Thoracic aorta endothelial cell (primary cell): ENCODE results near the gene P2RY10. TPM values are rescaled to one million over a fixed set of nuclear protein-coding genes. Genes with fewer than 3 reads are reported as not detected.

Source experiments
- total RNA-seq: library from RNA; depleted of rRNA; stranded (reverse); fragments of >200 nt; gene quantifications from 2 replicates; pipeline ENCODE4 v1.2.3, GENCODE V29; 2012

P2RY10 gene
- total RNA-seq = not detected in 2 replicates

GRCh38 chrX:78945186-78945912 is at the start of gene P2RY10:
TSS of gene P2RY10 (plus strand) at chrX:78945391. CDS start at chrX:78960521, 15,130 bp downstream.

Other genes starting within 250 kb of the P2RY10 start
- gene LPAR4, start 197.7 kb upstream of the P2RY10 start, total RNA-seq = 1.2 TPM in 1 of 2 replicates, not detected in the other
- not detected in 2 replicates for gene GPR174, start 199.3 kb downstream of the P2RY10 start, total RNA-seq